ENCODE data around the gene CAND2. TPM values are rescaled to one million over a fixed set of nuclear protein-coding genes. Genes with fewer than 3 reads are reported as not detected.

CAND2 gene
- total and polyA plus RNA-seq, 9 of the 15 experiments (the other 6 are each of a cell fraction or from before 2014, with no cell fraction given), result 0.91 to 14.9 (median 4.3) TPM

- TF ChIP-seq BRCA1 (IDR thresholded peaks at IDR 0.05) (no peak), BRCA1 (CRISPR knock-in tag; IDR thresholded peaks at IDR 0.05) (no peak), U2AF2 (optimal IDR thresholded peaks at IDR 0.05; ENCODE audit: low read depth, low read length) (no peak), NR2C2 (CRISPR knock-in tag; IDR thresholded peaks at IDR 0.05) (no peak), NR2C2 (tag; IDR thresholded peaks at IDR 0.05) (peak; percentile 62; the same call in 1 of the 2 replicates), ZNF253 (CRISPR knock-in tag; conservative IDR thresholded peaks at IDR 0.05) (no peak), THRA (IDR thresholded peaks at IDR 0.05) (no peak), AFF4 (CRISPR knock-in tag; IDR thresholded peaks at IDR 0.05) (no peak), MTF1 (CRISPR knock-in tag; IDR thresholded peaks at IDR 0.05; ENCODE audit: borderline replicate concordance) (no peak), FOXP1 (CRISPR knock-in tag; IDR thresholded peaks at IDR 0.05) (no peak), TEAD1 (CRISPR knock-in tag; IDR thresholded peaks at IDR 0.05) (no peak), GABPB2 (CRISPR knock-in tag; conservative IDR thresholded peaks at IDR 0.05) (no peak), ZNF133 (CRISPR knock-in tag; IDR thresholded peaks at IDR 0.05) (no peak), BRD9 (IDR thresholded peaks at IDR 0.05; ENCODE audit: low read depth, partially characterized antibody) (no peak), VEZF1 (CRISPR knock-in tag; IDR thresholded peaks at IDR 0.05) (no peak), PRDM10 (IDR thresholded peaks at IDR 0.05; ENCODE audit: partially characterized antibody) (no peak), TCF7L2 (IDR thresholded peaks at IDR 0.05; ENCODE audit: low read depth, low read length) (no peak), RBFOX2 (IDR thresholded peaks at IDR 0.05; ENCODE audit: low read depth, low read length) (no peak), SMAD1 (IDR thresholded peaks at IDR 0.05; ENCODE audit: low read depth, low read length, partially characterized antibody) (no peak)
Observed at GRCh38 chr3:12782172-12782815, 14.2 kb upstream of the CAND2 start (continued).

Measured in K562 (cell line).